GM18499 (cell line): ENCODE results near the gene ZSCAN18.

Experiments used
- ATAC-seq: cut with Tn5 transposase; IDR thresholded peaks from one replicate; pipeline ENCODE4 v1.9.1; 2021; ENCODE audit warnings: moderate number of reproducible peaks; ENCODE audit not compliant: insufficient read depth, unreplicated experiment

Gene ZSCAN18

GRCh38 chr19:58046856-58047255 is 51.2 kb downstream of the ZSCAN18 start:
- no peak for ATAC-seq

GRCh38 chr19:58045411-58046050 is 52.5 kb downstream of the ZSCAN18 start:
- ATAC-seq: no peak

- no peak for ATAC-seq
Measured at GRCh38 chr19:58044886-58045285, 53.1 kb downstream of the ZSCAN18 start.

GRCh38 chr19:58044391-58044790 is 53.6 kb downstream of the ZSCAN18 start:
- ATAC-seq: no peak

GRCh38 chr19:58042495-58043340 is 55.3 kb downstream of the ZSCAN18 start:
- no peak for ATAC-seq

GRCh38 chr19:58040751-58041525 is 57.1 kb downstream of the ZSCAN18 start:
- ATAC-seq: no peak

GRCh38 chr19:58038688-58039204 is 59.3 kb downstream of the ZSCAN18 start:
- ATAC-seq: no peak

GRCh38 chr19:58037927-58038687 is 59.9 kb downstream of the ZSCAN18 start:
- ATAC-seq: no peak

- ATAC-seq: no peak
Measured at GRCh38 chr19:58035863-58036262, 62.2 kb downstream of the ZSCAN18 start.

GRCh38 chr19:58034477-58034793 is 63.6 kb downstream of the ZSCAN18 start:
- ATAC-seq: no peak
